GM12864 (cell line): ENCODE data around the gene AKAP10.

Experiments
- DNase-seq: peaks from one replicate; pipeline ENCODE4 v3.0.0-alpha.2; 2011; ENCODE audit warnings: low read depth
- H3K4me3 ChIP-seq: 2 replicates; pipeline ENCODE4 v1.5.1; 2011; ENCODE audit warnings: mild to moderate bottlenecking, low read depth, low read length, control low read depth
- TF ChIP-seq, protein P1 (sequence below): IDR thresholded peaks from 2 replicates; pipeline ENCODE4 v1.5.1; 2011; ENCODE audit warnings: low read depth, mild to moderate bottlenecking, moderate library complexity, low read length, control low read depth, inconsistent platforms; ENCODE audit errors: missing control alignments

Gene AKAP10

DNA sequence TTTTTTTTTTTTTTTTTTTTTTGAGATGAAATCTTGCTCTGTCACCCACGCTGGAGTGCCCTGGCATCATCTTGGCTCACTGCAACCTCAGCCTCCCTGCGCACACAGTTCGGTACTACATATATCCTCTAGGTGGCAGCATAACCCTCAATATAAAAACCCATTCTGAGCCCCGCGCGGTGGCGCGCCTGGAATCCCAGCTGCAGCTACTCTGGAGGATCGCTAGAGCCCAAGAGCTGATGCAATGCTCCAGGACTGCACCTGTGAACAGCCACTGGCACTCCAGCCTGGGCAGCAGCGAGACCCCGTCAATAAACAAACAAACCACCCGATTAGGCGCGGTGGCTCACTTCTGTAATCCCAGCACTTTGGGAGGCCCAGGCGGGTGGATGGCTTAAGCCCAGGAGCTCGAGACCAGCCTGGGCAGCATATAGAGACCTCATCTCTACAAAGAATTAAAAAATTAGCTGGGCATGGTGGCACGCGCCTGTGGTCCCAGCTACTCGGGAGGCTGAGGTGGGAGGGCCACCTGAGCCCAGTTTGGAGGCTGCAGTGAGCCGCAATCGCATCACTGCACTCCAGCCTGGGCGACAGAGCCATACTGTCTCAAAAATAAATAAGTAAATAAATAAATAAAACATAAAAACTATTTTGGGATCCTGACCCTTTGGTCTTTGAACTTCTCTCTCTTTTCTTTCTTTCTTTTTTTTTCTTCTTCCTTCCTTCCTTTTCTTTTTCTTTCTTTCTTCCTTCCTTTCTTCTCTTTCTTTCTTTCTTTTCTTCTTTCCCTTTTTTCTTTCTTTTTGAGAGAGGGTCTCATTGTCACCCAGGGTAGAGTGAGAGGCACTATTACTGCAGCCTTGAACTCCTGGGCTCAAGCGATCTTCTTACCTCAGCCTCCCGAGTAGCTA, 15.4 kb upstream of the AKAP10 start:
- no peak overlapping the region for H3K4me3 ChIP-seq
- TF ChIP-seq, protein P1, sequence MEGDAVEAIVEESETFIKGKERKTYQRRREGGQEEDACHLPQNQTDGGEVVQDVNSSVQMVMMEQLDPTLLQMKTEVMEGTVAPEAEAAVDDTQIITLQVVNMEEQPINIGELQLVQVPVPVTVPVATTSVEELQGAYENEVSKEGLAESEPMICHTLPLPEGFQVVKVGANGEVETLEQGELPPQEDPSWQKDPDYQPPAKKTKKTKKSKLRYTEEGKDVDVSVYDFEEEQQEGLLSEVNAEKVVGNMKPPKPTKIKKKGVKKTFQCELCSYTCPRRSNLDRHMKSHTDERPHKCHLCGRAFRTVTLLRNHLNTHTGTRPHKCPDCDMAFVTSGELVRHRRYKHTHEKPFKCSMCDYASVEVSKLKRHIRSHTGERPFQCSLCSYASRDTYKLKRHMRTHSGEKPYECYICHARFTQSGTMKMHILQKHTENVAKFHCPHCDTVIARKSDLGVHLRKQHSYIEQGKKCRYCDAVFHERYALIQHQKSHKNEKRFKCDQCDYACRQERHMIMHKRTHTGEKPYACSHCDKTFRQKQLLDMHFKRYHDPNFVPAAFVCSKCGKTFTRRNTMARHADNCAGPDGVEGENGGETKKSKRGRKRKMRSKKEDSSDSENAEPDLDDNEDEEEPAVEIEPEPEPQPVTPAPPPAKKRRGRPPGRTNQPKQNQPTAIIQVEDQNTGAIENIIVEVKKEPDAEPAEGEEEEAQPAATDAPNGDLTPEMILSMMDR, result peak; percentile 68
- peak; percentile 47 for DNase-seq

DNA sequence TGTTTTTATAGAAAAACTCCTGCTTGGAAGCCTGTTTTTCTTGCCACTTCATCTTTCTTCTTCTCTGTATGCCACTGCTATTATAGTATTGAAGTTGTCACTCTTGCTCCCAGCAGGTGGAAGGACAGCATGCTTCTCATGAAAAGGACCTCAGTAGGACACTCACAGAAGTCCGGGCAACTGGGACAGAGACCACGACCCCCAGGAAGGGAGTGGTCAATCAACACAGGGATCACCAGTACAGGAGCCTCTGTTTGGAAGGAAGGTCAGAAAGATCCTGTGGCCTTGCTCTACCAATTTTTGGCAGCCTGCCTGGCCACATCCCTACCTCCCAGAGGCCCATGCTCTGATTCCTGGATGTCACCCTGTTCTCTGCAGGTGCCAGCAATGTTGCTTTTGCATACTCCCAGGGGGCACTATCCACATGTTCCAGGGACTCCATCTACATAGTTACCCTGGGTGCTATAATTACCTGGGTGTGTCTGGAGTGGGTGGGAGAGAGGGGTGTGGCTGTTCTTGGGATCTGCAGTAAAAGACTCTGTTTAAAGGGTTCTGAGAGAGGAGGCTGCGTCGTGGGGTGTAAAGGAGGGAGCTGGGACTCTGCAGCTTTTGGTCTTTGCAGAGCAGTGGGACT, 13.7 kb upstream of the AKAP10 start:
- no peak overlapping the region for H3K4me3 ChIP-seq
- TF ChIP-seq, protein P1, result no peak
- no peak for DNase-seq

- no peak for DNase-seq
Measured at GRCh38 chr17:19987897-19988296, 10.3 kb upstream of the AKAP10 start.

GRCh38 chr17:19986941-19987861, 9.6 kb upstream of the AKAP10 start:
- H3K4me3 ChIP-seq, result no peak overlapping the region
- TF ChIP-seq, protein P1, result no peak
- no peak for DNase-seq

More at GRCh38 chr17:19987897-19988296, 10.3 kb upstream of the AKAP10 start:
- H3K4me3 ChIP-seq, result no peak overlapping the region
- TF ChIP-seq, protein P1, result no peak

DNA sequence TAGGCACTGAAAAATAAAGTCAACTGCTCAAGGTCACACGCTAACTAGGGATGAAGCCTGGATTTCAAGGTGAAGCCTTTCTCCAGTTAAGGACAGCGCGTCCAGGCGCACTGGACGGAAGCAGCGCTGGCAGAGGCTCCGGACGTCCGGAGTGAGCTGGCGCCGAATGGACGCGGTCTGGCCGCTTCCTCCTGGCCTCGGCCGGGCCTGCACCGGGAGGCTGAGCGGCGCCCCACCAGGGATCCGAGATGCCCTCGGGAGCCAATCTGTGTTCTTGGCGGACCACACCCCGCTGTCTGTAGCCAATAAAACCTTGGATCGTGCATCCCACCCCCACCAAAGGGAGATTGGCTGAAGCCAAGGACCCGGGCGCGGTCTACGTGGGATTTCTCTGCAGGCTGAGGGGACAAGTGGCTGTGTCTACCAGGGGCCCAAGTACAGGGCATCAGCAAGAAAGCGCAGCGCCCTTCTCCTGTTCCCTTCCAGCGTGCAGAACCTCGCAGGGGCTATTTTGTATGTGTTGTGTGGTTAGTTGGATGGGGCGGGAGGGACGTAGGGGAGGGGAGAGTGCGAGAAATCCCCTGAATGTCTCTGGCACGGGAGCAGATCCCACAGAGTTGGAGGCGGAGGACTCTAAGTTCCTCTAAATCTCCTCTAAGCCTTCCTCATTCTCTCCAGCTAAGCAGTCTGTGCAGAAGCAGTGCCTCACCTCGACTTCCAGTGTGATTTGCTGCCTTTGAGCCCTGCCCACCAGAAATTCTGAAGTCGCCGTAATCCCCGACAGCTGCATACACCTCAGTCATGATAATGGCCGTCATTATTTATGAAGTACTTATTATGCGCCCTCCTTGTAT, 2.5 kb upstream of the AKAP10 start:
- no peak for DNase-seq
- no peak overlapping the region for H3K4me3 ChIP-seq
- TF ChIP-seq, protein P1, result no peak

DNA sequence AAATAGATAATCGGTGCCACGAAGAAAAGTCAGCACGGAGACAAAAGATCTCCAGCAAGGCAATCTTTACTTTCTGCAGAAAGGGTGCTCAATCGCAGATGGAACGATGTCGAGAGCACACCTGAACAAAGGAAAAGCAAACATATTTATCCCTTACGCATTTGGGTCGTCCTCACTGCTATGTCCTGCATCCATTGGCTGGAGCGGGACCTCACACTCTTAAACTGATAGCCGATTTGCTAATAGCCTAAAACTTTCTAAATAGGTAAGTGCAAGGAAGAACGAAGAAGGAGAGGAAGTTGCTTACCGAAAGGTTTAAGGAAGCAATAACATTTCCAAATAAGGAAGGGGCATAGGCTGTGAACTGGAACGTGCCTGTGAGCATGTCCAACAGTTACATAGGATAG, 1.2 kb upstream of the AKAP10 start:
- H3K4me3 ChIP-seq, result peak overlapping the region; percentile 85; the same call in 1 of the 2 replicates
- no peak for DNase-seq
- TF ChIP-seq, protein P1, result no peak
